ENCODE data around the gene PLB1.

Gene PLB1

GRCh38 chr2:28499282-28499681 is 3.4 kb downstream of the PLB1 start:
- no peak for DNase-seq (ENCODE audit: low read depth in 2 of 2)

GRCh38 chr2:28505361-28505760 is 9.5 kb downstream of the PLB1 start:
- DNase-seq (ENCODE audit: low read depth in 2 of 2) = no peak

DNA sequence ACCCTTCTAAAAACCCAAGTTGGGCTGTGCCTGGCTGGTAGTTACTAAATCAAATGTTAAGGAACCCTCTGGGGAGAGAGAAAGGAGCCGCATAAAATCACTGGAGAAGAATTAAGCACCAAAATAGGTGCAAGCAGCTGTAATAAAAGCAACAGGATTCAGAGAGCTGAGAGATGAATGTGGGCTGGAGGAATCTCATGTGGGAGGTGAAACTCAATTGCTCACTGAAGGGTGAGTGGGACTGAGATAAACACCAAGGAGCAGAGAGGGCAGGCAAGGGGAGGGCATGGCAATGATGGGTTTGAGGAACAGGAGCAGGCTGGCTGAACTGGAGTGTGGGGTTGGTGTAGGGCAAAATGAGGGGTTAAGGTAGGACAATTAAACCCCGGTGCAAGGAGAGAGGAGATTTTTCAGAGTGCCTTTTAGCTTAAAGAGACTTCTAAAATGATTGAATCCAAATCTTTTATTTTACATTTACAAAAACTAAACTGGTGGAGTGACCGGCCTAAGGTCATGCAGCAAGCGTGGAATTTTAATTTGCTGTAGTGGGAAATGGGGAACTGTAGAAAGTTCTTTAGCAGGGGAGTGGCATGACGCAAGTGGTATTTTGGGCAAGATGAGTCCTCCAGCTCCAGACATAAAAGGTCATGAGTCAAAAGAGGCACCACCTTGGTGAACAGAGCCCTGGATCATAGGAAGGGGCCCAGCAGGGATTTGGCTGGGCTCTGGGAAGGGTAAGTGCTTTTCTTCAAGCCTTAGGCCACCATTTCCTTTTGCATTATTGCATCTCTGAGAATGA is 10.5 kb downstream of the PLB1 start:
- DNase-seq (ENCODE audit: low read depth in 2 of 2) = no peak

- peak; percentile 2 to 20 for DNase-seq (ENCODE audit: low read depth in 2 of 2)
Measured at GRCh38 chr2:28507796-28508764, 12.2 kb downstream of the PLB1 start.

GRCh38 chr2:28509361-28509760 is 13.5 kb downstream of the PLB1 start:
- no peak for DNase-seq (ENCODE audit: low read depth in 2 of 2)

DNA sequence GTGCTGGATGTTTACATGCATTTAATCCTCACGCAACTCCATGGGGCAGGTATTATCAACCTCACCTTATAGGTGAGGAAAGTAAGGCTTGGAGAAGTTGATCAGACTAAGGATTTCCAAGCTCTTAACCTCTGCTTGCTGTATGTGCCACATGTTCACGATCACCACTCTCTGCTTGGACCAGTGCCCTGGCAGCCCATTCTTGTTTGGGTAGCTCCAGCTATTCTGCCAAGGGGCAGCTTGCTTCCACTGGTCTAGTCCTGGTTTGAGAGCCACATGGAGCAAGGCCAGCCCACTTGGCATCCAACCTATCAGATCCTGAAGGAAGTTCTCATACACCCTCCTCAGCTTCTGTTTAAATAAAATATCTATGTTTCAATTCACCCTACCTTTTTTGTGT is 14.3 kb downstream of the PLB1 start:
- no peak for DNase-seq (ENCODE audit: low read depth in 2 of 2)

GRCh38 chr2:28511871-28512606 is 16.2 kb downstream of the PLB1 start:
- DNase-seq (ENCODE audit: low read depth in 2 of 2) = no peak

DNA sequence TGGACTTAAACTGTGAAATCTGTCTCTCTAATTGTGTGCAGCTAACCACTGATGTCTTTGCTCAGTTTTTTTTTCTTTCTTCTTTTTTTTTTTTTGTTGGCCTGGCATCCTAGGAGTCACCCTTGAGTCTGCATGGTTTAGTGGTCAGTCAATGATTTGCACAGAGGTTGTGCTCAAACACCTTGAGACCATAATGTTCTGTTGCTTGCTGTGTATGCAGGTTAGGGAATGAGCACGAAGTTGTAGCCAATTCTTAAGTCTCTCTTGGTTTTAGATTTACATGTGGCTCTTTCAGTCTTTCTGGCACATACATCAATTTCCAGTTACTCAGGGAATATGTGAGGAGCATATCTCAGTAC is 16.7 kb downstream of the PLB1 start:
- DNase-seq (ENCODE audit: low read depth in 2 of 2) = no peak

GRCh38 chr2:28513097-28513496 is 17.2 kb downstream of the PLB1 start:
- DNase-seq (ENCODE audit: low read depth in 2 of 2) = no peak

- DNase-seq (ENCODE audit: low read depth in 2 of 2) = no peak
Measured at GRCh38 chr2:28515176-28515751, 19.4 kb downstream of the PLB1 start.

DNA sequence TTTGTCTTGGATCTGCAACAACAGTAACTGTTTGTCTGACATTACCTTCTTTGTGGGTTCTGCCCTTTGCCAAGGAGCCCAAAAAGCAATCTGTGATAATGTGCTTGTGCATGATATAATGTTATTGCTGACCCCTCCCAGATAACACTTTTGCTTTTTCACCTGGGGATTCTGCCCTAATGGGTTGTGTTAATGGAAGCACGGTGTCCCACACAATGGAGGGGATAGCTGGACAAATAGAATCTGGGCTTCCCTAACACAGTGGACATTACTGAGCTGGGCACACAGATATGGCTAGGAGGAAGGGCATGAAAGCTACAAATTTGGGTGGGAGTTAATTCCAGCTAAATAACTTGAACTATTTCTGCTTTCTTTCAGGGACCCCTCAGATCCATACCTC is 20.6 kb downstream of the PLB1 start:
- no peak for DNase-seq (ENCODE audit: low read depth in 2 of 2)

DNA sequence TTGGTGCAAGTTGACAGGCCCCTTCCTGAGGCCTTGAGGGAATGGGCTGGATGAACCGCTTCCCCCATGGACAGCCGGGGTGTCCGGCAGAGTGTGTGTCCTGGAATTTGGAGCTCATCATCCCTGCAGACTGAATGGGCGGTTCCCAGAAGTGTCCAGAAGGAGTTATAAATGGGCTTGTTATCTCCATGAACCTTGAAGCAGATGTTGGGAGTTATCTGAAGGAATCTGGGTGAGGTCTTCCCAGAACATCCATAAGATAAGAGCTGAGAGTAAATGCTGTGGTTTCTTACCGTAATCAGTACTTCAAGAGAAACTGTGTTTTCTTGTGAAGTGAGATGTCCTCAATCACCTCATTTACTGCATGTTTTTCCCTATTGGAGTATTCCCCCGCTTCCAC is 21.1 kb downstream of the PLB1 start:
- no peak for DNase-seq (ENCODE audit: low read depth in 2 of 2)

DNA sequence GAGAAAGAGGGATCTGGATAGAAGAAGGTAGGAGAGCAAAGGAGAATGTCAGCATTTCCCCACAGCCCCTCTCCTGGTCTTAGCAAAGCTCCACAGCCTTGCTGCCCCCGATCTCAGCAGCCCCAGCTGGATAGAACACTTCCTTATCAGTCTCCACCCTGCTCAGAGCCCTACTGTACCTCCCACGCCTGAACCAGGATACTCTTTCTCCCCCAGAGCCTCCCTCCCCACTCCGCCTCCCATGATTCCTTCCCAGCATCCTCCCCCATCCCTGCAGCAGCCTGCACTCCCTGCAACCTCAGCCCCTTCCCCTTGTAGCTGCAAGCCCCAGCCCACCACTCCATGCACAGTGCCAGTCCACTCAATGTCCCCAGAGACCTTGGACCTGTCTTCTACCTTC is 25.8 kb downstream of the PLB1 start:
- no peak for DNase-seq (ENCODE audit: low read depth in 2 of 2)

DNA sequence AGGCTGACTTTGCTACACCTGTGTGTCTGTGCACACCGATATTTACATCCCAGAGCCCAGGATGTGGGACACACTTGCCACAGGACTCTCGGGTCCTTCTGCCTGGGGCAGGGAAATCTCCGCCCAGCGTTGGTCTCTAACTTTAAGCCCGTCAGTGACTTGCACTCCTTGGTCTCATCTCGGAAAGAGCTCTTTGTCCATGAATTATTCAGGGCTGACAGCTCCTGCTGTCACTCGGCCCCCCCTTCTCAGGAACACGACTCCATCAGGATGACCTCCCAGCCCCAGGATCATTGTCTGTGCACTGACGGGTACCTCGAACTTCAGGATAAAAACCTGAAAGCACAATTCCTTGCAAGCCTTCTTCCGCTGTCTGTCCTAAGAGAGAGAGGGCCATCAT is 26.6 kb downstream of the PLB1 start:
- no peak for DNase-seq (ENCODE audit: low read depth in 2 of 2)

DNA sequence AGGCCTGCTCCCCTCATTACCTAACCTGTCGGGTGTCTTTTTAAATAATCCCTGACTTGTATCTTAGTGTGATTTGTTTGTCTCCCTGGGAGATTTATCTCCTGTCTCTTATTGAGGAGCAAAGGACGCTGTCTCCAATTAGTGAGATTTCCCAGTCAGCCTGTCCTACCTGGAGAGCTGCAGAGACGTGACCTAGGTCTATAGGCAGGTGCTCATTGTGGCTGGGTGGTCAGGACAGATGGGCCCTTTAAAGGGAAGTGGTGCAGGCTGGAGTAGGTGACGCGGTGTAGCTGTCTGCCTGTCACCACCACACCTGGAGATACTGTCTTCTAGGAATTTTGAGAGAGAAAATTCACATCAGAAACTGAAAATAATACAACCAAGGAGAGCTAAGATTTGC is 28.0 kb downstream of the PLB1 start:
- DNase-seq (ENCODE audit: low read depth in 2 of 2) = no peak

DNA sequence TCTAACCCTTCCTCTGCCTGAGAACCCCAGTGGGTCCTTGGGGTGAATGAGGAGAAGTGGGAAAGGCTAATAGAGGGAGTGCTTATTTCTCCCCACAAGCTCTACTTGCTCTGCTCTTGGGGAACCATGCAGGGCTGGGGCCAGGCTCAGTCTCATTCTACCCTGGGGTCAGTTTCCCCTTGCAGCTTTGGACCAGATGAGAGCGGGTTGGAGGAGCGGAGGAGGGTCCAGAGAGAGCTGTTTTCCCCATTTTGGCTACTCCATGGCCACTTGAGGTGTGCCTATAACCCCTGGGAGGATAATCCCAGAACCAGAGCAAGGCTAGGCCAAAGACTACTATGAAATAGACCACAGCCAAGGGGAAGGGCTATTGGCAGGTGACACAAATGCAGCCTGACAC is 29.6 kb downstream of the PLB1 start:
- no peak for DNase-seq (ENCODE audit: low read depth in 2 of 2)

GRCh38 chr2:28526527-28527132 is 30.8 kb downstream of the PLB1 start:
- DNase-seq (ENCODE audit: low read depth in 2 of 2) = no peak

DNA sequence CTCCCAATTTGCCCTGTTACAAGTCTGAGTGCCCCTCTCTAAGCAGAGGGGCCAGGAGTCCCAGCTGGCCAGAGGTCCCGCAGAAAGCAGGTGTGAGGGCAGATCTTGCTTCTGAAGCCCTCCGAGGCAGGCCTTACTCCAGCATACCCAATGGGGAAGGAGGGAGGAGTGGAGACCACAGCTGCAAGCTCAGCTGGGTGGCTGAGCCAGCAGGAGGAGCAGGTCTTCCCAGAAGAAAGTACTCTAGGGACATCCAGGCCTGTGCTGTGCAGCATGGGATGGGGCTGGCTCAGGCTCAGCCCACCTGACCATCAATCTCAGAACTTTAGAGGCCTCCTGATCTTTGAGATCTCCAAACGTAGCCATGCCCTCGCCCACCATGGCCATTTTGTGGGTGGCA is 31.3 kb downstream of the PLB1 start:
- DNase-seq (ENCODE audit: low read depth in 2 of 2) = no peak

GRCh38 chr2:28528206-28528605 is 32.3 kb downstream of the PLB1 start:
- no peak for DNase-seq (ENCODE audit: low read depth in 2 of 2)

- no peak for DNase-seq (ENCODE audit: low read depth in 2 of 2)
Measured at GRCh38 chr2:28530782-28531181, 34.9 kb downstream of the PLB1 start.

GRCh38 chr2:28532399-28532798 is 36.5 kb downstream of the PLB1 start:
- DNase-seq (ENCODE audit: low read depth in 2 of 2) = no peak

All from activated CD8-positive, alpha-beta memory T cell treated with anti-CD3 and anti-CD28 coated beads for 4 hours (primary cell).